ENCODE measurements around the gene GAS2L3. TPM values are rescaled to one million over a fixed set of nuclear protein-coding genes. Genes with fewer than 3 reads are reported as not detected.
A peak's percentile ranks its signal among the peaks of the same experiment; 100 is the strongest.

Gene GAS2L3
- total RNA-seq (2022), result 29.9 and 32.6 TPM in 2 replicates
- Bru-seq, nascent RNA, result percentile 84 among the genes with signal in this experiment
- percentile 74 among the genes with signal in this experiment for BruChase-seq, experiment 1, labeled RNA remaining after a 6-hour chase
- BruChase-seq, experiment 2, labeled RNA remaining after a 2-hour chase, result percentile 73 among the genes with signal in this experiment
- long read RNA-seq, partial matches to known transcripts, result 4 of 18 reads
- long read RNA-seq, other reads (novel, unspliced or antisense), result 12 of 18 reads

GRCh38 chr12:100573292-100574186 is at the start of gene GAS2L3:
Gene GAS2L3 (plus strand): TSS chr12:100573684. CDS start chr12:100594905, 21,221 bp downstream.
- CTCF ChIA-PET, result interaction anchor here (0.7 to 1.9 kb wide), 5 partner anchors 13 to 226 kb away, joined by 3 to 4 read pairs (median 3); no protein-coding TSS in a partner anchor
- BruUV-seq (replicated peaks), result TSS peak; percentile 46
- Mint-ChIP-seq H3K4me3 (ENCODE audit: unreplicated experiment) (peak within 1 kb of the TSS; percentile 92), H3K27ac (ENCODE audit: low read depth, unreplicated experiment) (peak within 1 kb of the TSS; percentile 88), H3K9me3 (ENCODE audit: unreplicated experiment) (no peaks in the 10 kb centered on the region), H3K36me3 (ENCODE audit: insufficient read depth, unreplicated experiment) (no peaks in the 10 kb centered on the region), H3K4me1 (ENCODE audit: insufficient read depth, unreplicated experiment) (peaks cover 6% of the 10 kb centered on the region), H3K27me3 (ENCODE audit: insufficient read depth, unreplicated experiment) (no peaks in the 10 kb centered on the region)
- POLR2A ChIA-PET, result interaction anchor here (0.6 to 2.6 kb wide), 6 partner anchors 20 to 1849 kb away, joined by 3 to 16 read pairs (median 4); partner anchors contain the start of genes ACTR6, DEPDC4 and SCYL2
- TF ChIP-seq, protein P1, sequence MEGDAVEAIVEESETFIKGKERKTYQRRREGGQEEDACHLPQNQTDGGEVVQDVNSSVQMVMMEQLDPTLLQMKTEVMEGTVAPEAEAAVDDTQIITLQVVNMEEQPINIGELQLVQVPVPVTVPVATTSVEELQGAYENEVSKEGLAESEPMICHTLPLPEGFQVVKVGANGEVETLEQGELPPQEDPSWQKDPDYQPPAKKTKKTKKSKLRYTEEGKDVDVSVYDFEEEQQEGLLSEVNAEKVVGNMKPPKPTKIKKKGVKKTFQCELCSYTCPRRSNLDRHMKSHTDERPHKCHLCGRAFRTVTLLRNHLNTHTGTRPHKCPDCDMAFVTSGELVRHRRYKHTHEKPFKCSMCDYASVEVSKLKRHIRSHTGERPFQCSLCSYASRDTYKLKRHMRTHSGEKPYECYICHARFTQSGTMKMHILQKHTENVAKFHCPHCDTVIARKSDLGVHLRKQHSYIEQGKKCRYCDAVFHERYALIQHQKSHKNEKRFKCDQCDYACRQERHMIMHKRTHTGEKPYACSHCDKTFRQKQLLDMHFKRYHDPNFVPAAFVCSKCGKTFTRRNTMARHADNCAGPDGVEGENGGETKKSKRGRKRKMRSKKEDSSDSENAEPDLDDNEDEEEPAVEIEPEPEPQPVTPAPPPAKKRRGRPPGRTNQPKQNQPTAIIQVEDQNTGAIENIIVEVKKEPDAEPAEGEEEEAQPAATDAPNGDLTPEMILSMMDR (IDR thresholded peaks at IDR 0.05; ENCODE audit: unreplicated experiment), result no peak
- intact Hi-C loops (cut with micrococcal nuclease), result no loop called here
- DNase-seq (ENCODE audit: unreplicated experiment), result peak; percentile 91

- POLR2A ChIA-PET, result interaction anchor here (1.2 kb wide), 1 partner anchor 75 kb away, joined by 4 read pairs; no protein-coding TSS in a partner anchor
- H3K4me3 Mint-ChIP-seq (ENCODE audit: unreplicated experiment), result no peak overlapping the region
- no peak overlapping the region for H3K27ac Mint-ChIP-seq (ENCODE audit: low read depth, unreplicated experiment)
- intact Hi-C loops (cut with micrococcal nuclease), result no loop called here
- TF ChIP-seq, protein P1 (IDR thresholded peaks at IDR 0.05; ENCODE audit: unreplicated experiment), result no peak
- no peaks in the 10 kb centered on the region for H3K36me3 Mint-ChIP-seq (ENCODE audit: insufficient read depth, unreplicated experiment)
- H3K9me3 Mint-ChIP-seq (ENCODE audit: unreplicated experiment), result no peaks in the 10 kb centered on the region
- no peaks in the 10 kb centered on the region for H3K4me1 Mint-ChIP-seq (ENCODE audit: insufficient read depth, unreplicated experiment)
- CTCF ChIA-PET, result no interaction called here
- no peak for DNase-seq (ENCODE audit: unreplicated experiment)
- H3K27me3 Mint-ChIP-seq (ENCODE audit: insufficient read depth, unreplicated experiment), result peaks cover 65% of the 10 kb centered on the region
- BruUV-seq (replicated peaks), result no TSS peak
Observed at GRCh38 chr12:100528034-100528433, 45.5 kb upstream of the GAS2L3 start.

DNA sequence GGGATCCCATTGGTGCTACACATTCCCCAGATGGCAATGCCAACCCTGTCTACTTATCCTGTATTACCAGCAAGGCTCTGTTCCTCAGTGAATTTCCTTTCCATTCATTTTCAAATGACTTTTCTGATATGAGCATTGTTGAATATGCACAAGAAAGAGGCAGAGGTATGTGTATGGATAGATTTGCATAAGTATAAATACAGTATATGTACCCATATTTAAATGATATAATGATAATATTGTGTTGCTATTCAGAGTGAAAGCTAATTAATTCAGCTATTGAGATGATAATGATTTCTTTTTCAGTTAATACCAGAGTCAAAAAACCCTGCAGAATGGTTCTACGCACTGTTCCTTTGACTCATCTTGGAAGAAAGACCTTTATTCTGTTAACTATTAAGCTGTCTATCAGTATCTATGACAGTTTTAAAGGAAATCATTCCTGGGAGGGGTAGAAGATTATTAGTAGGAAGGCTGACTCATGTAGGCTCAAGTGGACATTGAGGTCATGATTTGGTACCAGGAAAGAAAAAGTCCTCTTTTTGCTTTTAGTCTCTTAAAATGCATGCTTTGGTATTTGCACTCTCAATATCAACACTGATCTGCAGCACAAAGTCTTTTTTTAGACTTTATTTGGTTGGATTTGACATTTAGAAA is 44.9 kb upstream of the GAS2L3 start:
- H3K4me3 Mint-ChIP-seq (ENCODE audit: unreplicated experiment), result no peak overlapping the region
- ChIA-PET POLR2A (interaction anchor here (1.2 kb wide), 1 partner anchor 76 kb away, joined by 4 read pairs; no protein-coding TSS in a partner anchor), CTCF (no interaction called here)
- no peak overlapping the region for H3K27ac Mint-ChIP-seq (ENCODE audit: low read depth, unreplicated experiment)
- TF ChIP-seq, protein P1 (IDR thresholded peaks at IDR 0.05; ENCODE audit: unreplicated experiment), result no peak
- no peaks in the 10 kb centered on the region for H3K4me1 Mint-ChIP-seq (ENCODE audit: insufficient read depth, unreplicated experiment)
- intact Hi-C loops (cut with micrococcal nuclease), result no loop called here
- H3K36me3 Mint-ChIP-seq (ENCODE audit: insufficient read depth, unreplicated experiment), result no peaks in the 10 kb centered on the region
- no peaks in the 10 kb centered on the region for H3K9me3 Mint-ChIP-seq (ENCODE audit: unreplicated experiment)
- BruUV-seq (replicated peaks), result no TSS peak
- peaks cover 60% of the 10 kb centered on the region for H3K27me3 Mint-ChIP-seq (ENCODE audit: insufficient read depth, unreplicated experiment)
- DNase-seq (ENCODE audit: unreplicated experiment), result no peak

All from MCF 10A (cell line).